OCI-LY7 (cell line): ENCODE measurements around the gene SPNS2. TPM values are rescaled to one million over a fixed set of nuclear protein-coding genes. Genes with fewer than 3 reads are reported as not detected.

Source experiments
- BruUV-seq: library from RNA; stranded (reverse); fragments of 400-500 nt; replicated peaks from 2 replicates; lab custom pipeline; 2021; lab: Mats Ljungman, UMichigan
- CTCF ChIA-PET: fragments of 300-600 bp; sonication (Branson Sonifier 250); formaldehyde crosslinking; loops from one replicate; lab custom pipeline; 2022; ENCODE audit warnings: antibody characterized with exemption; ENCODE audit not compliant: unreplicated experiment; lab: Charles Lee
- POLR2A ChIA-PET: fragments of 300-600 bp; sonication (Branson Sonifier 250); formaldehyde crosslinking; loops from one replicate; lab custom pipeline; 2022; ENCODE audit warnings: antibody characterized with exemption; lab: Charles Lee
- DNase-seq: peaks from one replicate; pipeline ENCODE4 v3.0.0-alpha.2; 2015; ENCODE audit warnings: low spot score
- H2AFZ ChIP-seq: fragments of 200-600 bp; sonication (generic), shearing (Covaris generic); 2 replicates; pipeline ENCODE4 v1.6.1; 2014; ENCODE audit warnings: mild to moderate bottlenecking, antibody characterized with exemption, low read length, moderate library complexity
- H3K27ac ChIP-seq: fragments of 200-600 bp; sonication (generic); 2 replicates; pipeline ENCODE4 v1.5.1; 2014; ENCODE audit warnings: mixed run types, low read depth, mild to moderate bottlenecking, moderate library complexity, low read length, inconsistent platforms; ENCODE audit not compliant: poor library complexity, severe bottlenecking
- H3K36me3 ChIP-seq: fragments of 200-600 bp; sonication (generic); 2 replicates; pipeline ENCODE4 v1.6.1; 2014; ENCODE audit warnings: mild to moderate bottlenecking, antibody characterized with exemption, low read length, moderate library complexity, mixed read lengths; ENCODE audit not compliant: insufficient read depth
- H3K4me1 ChIP-seq: fragments of 200-600 bp; sonication (generic); 2 replicates; pipeline ENCODE4 v1.5.1; 2014; ENCODE audit warnings: mild to moderate bottlenecking, low read length; ENCODE audit not compliant: insufficient read depth, poor library complexity, severe bottlenecking
- H3K4me2 ChIP-seq: fragments of 200-600 bp; sonication (generic); 2 replicates; pipeline ENCODE4 v1.6.1; 2014; ENCODE audit warnings: mild to moderate bottlenecking, low read length
- H3K4me3 ChIP-seq: fragments of 200-600 bp; sonication (generic); 2 replicates; pipeline ENCODE4 v1.5.1; 2014; ENCODE audit warnings: mild to moderate bottlenecking, low read depth, low read length; ENCODE audit not compliant: poor library complexity, severe bottlenecking
- H3K79me2 ChIP-seq: fragments of 200-600 bp; sonication (generic); 2 replicates; pipeline ENCODE4 v1.6.1; 2016; ENCODE audit warnings: low read depth, mild to moderate bottlenecking, low read length, moderate library complexity, mixed read lengths; ENCODE audit not compliant: insufficient read depth
- H3K9me2 ChIP-seq: fragments of 200-600 bp; sonication (generic); 2 replicates; pipeline ENCODE4 v1.6.1; 2016; ENCODE audit warnings: mild to moderate bottlenecking, low read length, mixed read lengths; ENCODE audit not compliant: insufficient read depth
- H3K9me3 ChIP-seq: fragments of 200-600 bp; sonication (generic); 2 replicates; pipeline ENCODE4 v1.6.1; 2014; ENCODE audit warnings: mild to moderate bottlenecking, mixed run types, low read length, mixed read lengths
- H4K20me1 ChIP-seq: fragments of 200-600 bp; sonication (generic); 2 replicates; pipeline ENCODE4 v1.6.1; 2014; ENCODE audit warnings: mild to moderate bottlenecking, antibody characterized with exemption, low read length, moderate library complexity, mixed read lengths; ENCODE audit not compliant: insufficient read depth
- CTCF ChIP-seq: fragments of 200-600 bp; sonication (generic); conservative IDR thresholded peaks from 2 replicates; pipeline ENCODE4 v1.5.1; 2014; ENCODE audit warnings: mild to moderate bottlenecking, antibody characterized with exemption, low read length, moderate library complexity, mixed read lengths
- EZH2phosphoT487 ChIP-seq: fragments of 200-600 bp; sonication (generic); IDR thresholded peaks from 2 replicates; pipeline ENCODE4 v1.6.1; 2018; ENCODE audit warnings: low read depth, borderline replicate concordance, mild to moderate bottlenecking, mixed run types, antibody characterized with exemption, low read length, moderate library complexity, mixed read lengths
- intact Hi-C: fragments of 100-400 bp; cut with micrococcal nuclease; formaldehyde crosslinking; loops from one replicate; pipeline ENCODE4 v1.10.0; 2022; ENCODE audit not compliant: unreplicated experiment
- total RNA-seq, 2 experiments: library from RNA; depleted of rRNA in 1 of 2; stranded (reverse); fragments of >200 nt in 1 of 2; shearing (Covaris generic) in 1 of 2; gene quantifications; 2 replicates each; pipeline ENCODE4 v1.2.3, GENCODE V29; 2014 to 2022

Gene SPNS2
- total RNA-seq, 2 experiments from 2014 or later: 1.6 to 5.4 TPM

- Histone ChIP-seq H4K20me1 (no peaks in the 10 kb centered on the region), H3K9me2 (no peaks in the 10 kb centered on the region), H2AFZ (no peak overlapping the region), H3K79me2 (no peaks in the 10 kb centered on the region), H3K36me3 (peaks cover 95% of the 10 kb centered on the region), H3K27ac (no peak overlapping the region), H3K4me1 (no peaks in the 10 kb centered on the region), H3K4me3 (no peak overlapping the region), H3K4me2 (no peak overlapping the region), H3K9me3 (no peaks in the 10 kb centered on the region)
- intact Hi-C loops: no loop called here
- TF ChIP-seq EZH2phosphoT487: no peak
- no peak for TF ChIP-seq CTCF
- BruUV-seq: no TSS peak
- no peak for DNase-seq
- ChIA-PET CTCF (no interaction called here), POLR2A (no interaction called here)
Observed at GRCh38 chr17:4544135-4544950, 45.7 kb downstream of the SPNS2 start.

GRCh38 chr17:4544951-4545216 lies 46.2 kb downstream of the SPNS2 start:
- Histone ChIP-seq H3K36me3 (peaks cover 95% of the 10 kb centered on the region), H3K4me3 (no peak overlapping the region), H3K4me1 (no peaks in the 10 kb centered on the region), H2AFZ (no peak overlapping the region), H3K27ac (no peak overlapping the region), H3K4me2 (no peak overlapping the region), H4K20me1 (no peaks in the 10 kb centered on the region), H3K9me3 (no peaks in the 10 kb centered on the region), H3K9me2 (no peaks in the 10 kb centered on the region), H3K79me2 (no peaks in the 10 kb centered on the region)
- BruUV-seq: TSS peak; percentile 59
- no peak for DNase-seq
- POLR2A ChIA-PET: no interaction called here
- intact Hi-C loops: no loop called here
- no peak for TF ChIP-seq EZH2phosphoT487
- TF ChIP-seq CTCF: no peak
- CTCF ChIA-PET: no interaction called here

- CTCF ChIA-PET: no interaction called here
- POLR2A ChIA-PET: no interaction called here
- no peak for TF ChIP-seq EZH2phosphoT487
- TF ChIP-seq CTCF: no peak
Observed at GRCh38 chr17:4545217-4545951, 46.7 kb downstream of the SPNS2 start.

More at GRCh38 chr17:4545217-4545951, 46.7 kb downstream of the SPNS2 start:
- Histone ChIP-seq H3K9me2 (no peaks in the 10 kb centered on the region), H3K4me2 (no peak overlapping the region), H3K9me3 (no peaks in the 10 kb centered on the region), H3K4me1 (no peaks in the 10 kb centered on the region), H3K36me3 (peaks cover 95% of the 10 kb centered on the region), H3K4me3 (no peak overlapping the region), H3K27ac (no peak overlapping the region), H2AFZ (no peak overlapping the region), H4K20me1 (no peaks in the 10 kb centered on the region), H3K79me2 (no peaks in the 10 kb centered on the region)
- intact Hi-C loops: no loop called here
- DNase-seq: no peak
- no TSS peak for BruUV-seq
